SH-SY5Y (cell line): ENCODE measurements around the gene CACNG5.

Experiments
- GATA2 ChIP-seq: IDR thresholded peaks from 2 replicates; pipeline ENCODE4 v1.6.1; 2011; ENCODE audit warnings: mild to moderate bottlenecking, low read depth, low read length
- GATA3 ChIP-seq: IDR thresholded peaks from 2 replicates; pipeline ENCODE4 v1.6.1; 2011; ENCODE audit warnings: low read depth, mild to moderate bottlenecking, low read length, moderate library complexity

DNA sequence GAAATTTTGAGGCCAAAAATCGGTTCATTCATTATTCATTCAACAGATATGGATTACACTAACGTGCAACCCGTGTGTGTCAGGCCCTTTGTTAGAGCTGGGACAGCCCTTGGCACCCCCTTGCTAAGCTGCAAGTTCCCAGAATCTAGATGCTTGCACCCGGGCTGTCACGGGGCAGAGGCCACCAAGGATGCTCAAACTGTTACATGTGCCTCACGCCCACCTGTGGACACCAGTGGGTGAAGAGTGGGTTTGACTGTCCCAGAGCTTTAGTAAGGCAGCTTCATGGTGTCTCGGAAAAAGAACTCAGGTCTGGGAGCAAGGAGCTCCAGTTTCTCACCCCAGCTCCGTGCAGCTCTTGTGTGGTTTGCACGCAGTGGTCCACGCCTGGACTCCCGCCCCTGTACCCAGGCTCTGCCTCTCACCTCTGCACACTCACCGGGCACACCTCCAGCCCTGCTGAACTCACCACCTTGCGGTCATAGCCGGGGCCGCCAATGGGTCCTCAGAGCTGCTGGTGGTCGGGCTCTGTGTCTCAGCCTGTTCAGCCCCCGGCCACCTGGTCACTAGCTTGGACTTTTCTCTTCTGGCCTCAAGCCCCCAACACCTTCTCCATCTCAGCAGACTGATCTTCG lies 75.9 kb downstream of the CACNG5 start:
- TF ChIP-seq GATA2 (no peak), GATA3 (no peak)
